ENCODE data around the gene CDCA4. TPM values are rescaled to one million over a fixed set of nuclear protein-coding genes. Genes with fewer than 3 reads are reported as not detected.

The CDCA4 gene
- 20.5 and 22.7 TPM in 2 replicates for total RNA-seq

GRCh38 chr14:105020815-105021655 lies at the start of gene CDCA4:
Gene CDCA4, minus strand, starts transcription at chr14:105021083. Its CDS starts 9,154 bp downstream, at chr14:105011929.

GRCh38 chr14:105065280-105066228 lies 44.7 kb upstream of the CDCA4 start, which contains the start of gene GPR132:
Gene GPR132, minus strand, starts transcription at chr14:105065430. Its CDS starts 10,010 bp downstream, at chr14:105055420.

GRCh38 chr14:104985675-104986486 lies 35.0 kb downstream of the CDCA4 start, which contains the start of gene CLBA1:
Gene CLBA1, plus strand, starts transcription at chr14:104985788. Its CDS starts 644 bp downstream, at chr14:104986432.

GRCh38 chr14:104977681-104978653 lies 42.9 kb downstream of the CDCA4 start, which contains the start of gene AHNAK2:
Gene AHNAK2, minus strand, starts transcription at chr14:104978374. Its CDS starts 137 bp downstream, at chr14:104978237.

Other genes with a start within 250 kb of the CDCA4 start
- 160 and 169 TPM in 2 replicates for gene AKT1, start 225.3 kb downstream of the CDCA4 start, total RNA-seq
- 1.6 and 2.3 TPM in 2 replicates for gene ZBTB42, start 220.0 kb downstream of the CDCA4 start, total RNA-seq
- 19.6 and 21.4 TPM in 2 replicates for gene CEP170B, start 155.8 kb downstream of the CDCA4 start, total RNA-seq
- not detected in 2 replicates for gene PLD4, start 96.2 kb downstream of the CDCA4 start, total RNA-seq
- gene AHNAK2, start 42.7 kb downstream of the CDCA4 start, total RNA-seq, result 22.5 and 26.1 TPM in 2 replicates
- gene CLBA1, start 35.3 kb downstream of the CDCA4 start, total RNA-seq, result 5.2 and 8.3 TPM in 2 replicates
- gene GPR132, start 44.3 kb upstream of the CDCA4 start, total RNA-seq, result not detected in 2 replicates
- 0.53 and 0.58 TPM in 2 replicates for gene JAG2, start 147.7 kb upstream of the CDCA4 start, total RNA-seq
- 23.7 and 43.0 TPM in 2 replicates for gene NUDT14, start 160.2 kb upstream of the CDCA4 start, total RNA-seq
- gene BTBD6, start 227.4 kb upstream of the CDCA4 start, total RNA-seq, result 56.0 and 80.1 TPM in 2 replicates